HTR-8/SVneo (cell line): Measurements from ENCODE around the gene IGSF21.
A peak's percentile ranks its signal among the peaks of the same experiment; 100 is the strongest.

Experiments used
- DNase-seq: peaks from one replicate; pipeline ENCODE4 v3.0.0; 2011; ENCODE audit warnings: low spot score, mixed read lengths; ENCODE audit not compliant: insufficient read length
- FAIRE-seq: peaks from 2 replicates; lab custom pipeline; 2011; peaks lifted over from hg19 to GRCh38; lab: Jason Lieb, UNC

Gene IGSF21

GRCh38 chr1:18107369-18108298 lies at the start of gene IGSF21:
Gene IGSF21 (plus strand): TSS chr1:18107798. CDS start chr1:18108129, 331 bp downstream.
- FAIRE-seq (no peak), DNase-seq (no peak)

- no peak for FAIRE-seq
- no peak for DNase-seq
Measured at GRCh38 chr1:18058206-18058921, 49.2 kb upstream of the IGSF21 start.

- FAIRE-seq (no peak), DNase-seq (no peak)
Measured at GRCh38 chr1:18058981-18059605, 48.5 kb upstream of the IGSF21 start.

- no peak for DNase-seq
- FAIRE-seq: no peak
Measured at GRCh38 chr1:18060366-18060765, 47.2 kb upstream of the IGSF21 start.

GRCh38 chr1:18062185-18062584 lies 45.4 kb upstream of the IGSF21 start:
- DNase-seq (no peak), FAIRE-seq (no peak)

GRCh38 chr1:18064534-18064933 lies 43.1 kb upstream of the IGSF21 start:
- FAIRE-seq: no peak

GRCh38 chr1:18066576-18066975 lies 41.0 kb upstream of the IGSF21 start:
- no peak for DNase-seq
- FAIRE-seq: no peak

More at GRCh38 chr1:18064534-18064933, 43.1 kb upstream of the IGSF21 start:
- DNase-seq: no peak

- FAIRE-seq (no peak), DNase-seq (no peak)
Measured at GRCh38 chr1:18069903-18070302, 37.7 kb upstream of the IGSF21 start.

- FAIRE-seq (no peak), DNase-seq (no peak)
Measured at GRCh38 chr1:18072066-18072465, 35.5 kb upstream of the IGSF21 start.

GRCh38 chr1:18073066-18073642 lies 34.4 kb upstream of the IGSF21 start:
- FAIRE-seq: no peak

GRCh38 chr1:18077657-18078215 lies 29.9 kb upstream of the IGSF21 start:
- no peak for DNase-seq
- FAIRE-seq: no peak

More at GRCh38 chr1:18073066-18073642, 34.4 kb upstream of the IGSF21 start:
- no peak for DNase-seq

GRCh38 chr1:18079941-18080735 lies 27.5 kb upstream of the IGSF21 start:
- DNase-seq (no peak), FAIRE-seq (no peak)

GRCh38 chr1:18085387-18086074 lies 22.1 kb upstream of the IGSF21 start:
- FAIRE-seq (no peak), DNase-seq (no peak)

GRCh38 chr1:18088077-18088594 lies 19.5 kb upstream of the IGSF21 start:
- DNase-seq (no peak), FAIRE-seq (no peak)

GRCh38 chr1:18089488-18089887 lies 18.1 kb upstream of the IGSF21 start:
- FAIRE-seq: no peak

GRCh38 chr1:18090636-18091035 lies 17.0 kb upstream of the IGSF21 start:
- no peak for DNase-seq
- no peak for FAIRE-seq

More at GRCh38 chr1:18089488-18089887, 18.1 kb upstream of the IGSF21 start:
- DNase-seq: no peak

- FAIRE-seq (peak; percentile 44), DNase-seq (peak; percentile 25)
Measured at GRCh38 chr1:18091660-18092446, 15.7 kb upstream of the IGSF21 start.

- FAIRE-seq (no peak), DNase-seq (no peak)
Measured at GRCh38 chr1:18093193-18093592, 14.4 kb upstream of the IGSF21 start.
